Measurements from ENCODE around the gene SERPINB6. TPM values are rescaled to one million over a fixed set of nuclear protein-coding genes. Genes with fewer than 3 reads are reported as not detected.

Gene SERPINB6
- total and polyA plus RNA-seq, 9 of the 15 experiments (the other 6 are each of a cell fraction or from before 2014, with no cell fraction given) = 86.6 to 211 (median 143) TPM

DNA sequence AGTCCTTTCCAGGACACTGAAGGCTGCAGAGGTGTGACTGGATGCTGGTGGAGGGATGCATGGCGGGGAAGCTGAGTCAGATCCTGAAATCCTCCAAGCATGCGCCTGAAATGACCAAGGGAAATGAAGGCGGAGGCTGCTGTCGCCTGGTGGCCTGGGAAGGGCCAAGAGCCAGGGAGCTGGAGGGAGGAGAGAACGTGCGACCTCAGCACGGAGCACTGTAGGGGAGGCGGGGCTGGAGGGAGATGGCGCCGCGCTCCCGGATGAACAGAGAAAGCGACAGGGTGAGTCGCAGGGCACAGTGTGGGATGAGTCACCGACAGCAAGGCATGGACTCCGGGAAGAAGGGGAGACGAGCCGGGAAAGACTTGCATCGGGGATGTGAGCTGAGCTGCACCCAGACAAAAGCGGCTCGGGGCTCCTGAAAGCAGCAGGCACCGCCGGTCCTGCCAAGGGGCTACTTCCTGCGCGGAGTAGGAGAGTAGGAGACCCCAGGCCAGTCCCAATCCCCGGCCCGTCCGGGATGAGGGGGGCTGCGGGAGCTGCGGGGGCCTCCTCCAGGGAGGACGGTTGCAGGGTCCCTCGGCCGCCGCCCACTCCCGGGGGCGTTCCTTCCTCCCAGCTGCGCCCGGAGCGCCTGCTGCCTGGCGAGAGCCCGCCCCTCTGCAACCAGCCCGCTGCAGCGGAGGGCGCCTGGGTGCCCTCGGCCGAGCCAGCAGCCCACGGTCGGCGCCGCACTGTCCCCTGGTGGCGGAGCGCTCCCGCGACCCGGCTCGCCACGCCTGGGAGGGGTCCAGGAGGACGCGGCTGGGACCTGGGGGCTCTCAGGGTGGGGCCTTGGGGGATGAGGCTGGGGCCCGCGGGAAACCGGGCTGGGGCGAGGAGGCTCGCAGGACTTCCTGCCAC is 17.3 kb upstream of the SERPINB6 start (continued):
- TF ChIP-seq, protein P1, sequence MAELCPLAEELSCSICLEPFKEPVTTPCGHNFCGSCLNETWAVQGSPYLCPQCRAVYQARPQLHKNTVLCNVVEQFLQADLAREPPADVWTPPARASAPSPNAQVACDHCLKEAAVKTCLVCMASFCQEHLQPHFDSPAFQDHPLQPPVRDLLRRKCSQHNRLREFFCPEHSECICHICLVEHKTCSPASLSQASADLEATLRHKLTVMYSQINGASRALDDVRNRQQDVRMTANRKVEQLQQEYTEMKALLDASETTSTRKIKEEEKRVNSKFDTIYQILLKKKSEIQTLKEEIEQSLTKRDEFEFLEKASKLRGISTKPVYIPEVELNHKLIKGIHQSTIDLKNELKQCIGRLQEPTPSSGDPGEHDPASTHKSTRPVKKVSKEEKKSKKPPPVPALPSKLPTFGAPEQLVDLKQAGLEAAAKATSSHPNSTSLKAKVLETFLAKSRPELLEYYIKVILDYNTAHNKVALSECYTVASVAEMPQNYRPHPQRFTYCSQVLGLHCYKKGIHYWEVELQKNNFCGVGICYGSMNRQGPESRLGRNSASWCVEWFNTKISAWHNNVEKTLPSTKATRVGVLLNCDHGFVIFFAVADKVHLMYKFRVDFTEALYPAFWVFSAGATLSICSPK (IDR thresholded peaks at IDR 0.05; ENCODE audit: borderline replicate concordance) = no peak
- TF ChIP-seq ZNF408 (CRISPR knock-in tag; IDR thresholded peaks at IDR 0.05; ENCODE audit: low read depth) = no peak
- no peak for TF ChIP-seq ARNT (IDR thresholded peaks at IDR 0.05)
- TF ChIP-seq STAT5A (IDR thresholded peaks at IDR 0.05; ENCODE audit: borderline replicate concordance, low read length) = no peak
- no peak; the same call in 1 of the 2 replicates for TF ChIP-seq CBFA2T2 (conservative IDR thresholded peaks at IDR 0.05)
- TF ChIP-seq, protein P2, sequence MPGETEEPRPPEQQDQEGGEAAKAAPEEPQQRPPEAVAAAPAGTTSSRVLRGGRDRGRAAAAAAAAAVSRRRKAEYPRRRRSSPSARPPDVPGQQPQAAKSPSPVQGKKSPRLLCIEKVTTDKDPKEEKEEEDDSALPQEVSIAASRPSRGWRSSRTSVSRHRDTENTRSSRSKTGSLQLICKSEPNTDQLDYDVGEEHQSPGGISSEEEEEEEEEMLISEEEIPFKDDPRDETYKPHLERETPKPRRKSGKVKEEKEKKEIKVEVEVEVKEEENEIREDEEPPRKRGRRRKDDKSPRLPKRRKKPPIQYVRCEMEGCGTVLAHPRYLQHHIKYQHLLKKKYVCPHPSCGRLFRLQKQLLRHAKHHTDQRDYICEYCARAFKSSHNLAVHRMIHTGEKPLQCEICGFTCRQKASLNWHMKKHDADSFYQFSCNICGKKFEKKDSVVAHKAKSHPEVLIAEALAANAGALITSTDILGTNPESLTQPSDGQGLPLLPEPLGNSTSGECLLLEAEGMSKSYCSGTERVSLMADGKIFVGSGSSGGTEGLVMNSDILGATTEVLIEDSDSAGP (CRISPR knock-in tag; IDR thresholded peaks at IDR 0.05) = 0 out of 2 replicates have a peak, but pooled peaks have one; percentile 22
- TF ChIP-seq, protein P3, sequence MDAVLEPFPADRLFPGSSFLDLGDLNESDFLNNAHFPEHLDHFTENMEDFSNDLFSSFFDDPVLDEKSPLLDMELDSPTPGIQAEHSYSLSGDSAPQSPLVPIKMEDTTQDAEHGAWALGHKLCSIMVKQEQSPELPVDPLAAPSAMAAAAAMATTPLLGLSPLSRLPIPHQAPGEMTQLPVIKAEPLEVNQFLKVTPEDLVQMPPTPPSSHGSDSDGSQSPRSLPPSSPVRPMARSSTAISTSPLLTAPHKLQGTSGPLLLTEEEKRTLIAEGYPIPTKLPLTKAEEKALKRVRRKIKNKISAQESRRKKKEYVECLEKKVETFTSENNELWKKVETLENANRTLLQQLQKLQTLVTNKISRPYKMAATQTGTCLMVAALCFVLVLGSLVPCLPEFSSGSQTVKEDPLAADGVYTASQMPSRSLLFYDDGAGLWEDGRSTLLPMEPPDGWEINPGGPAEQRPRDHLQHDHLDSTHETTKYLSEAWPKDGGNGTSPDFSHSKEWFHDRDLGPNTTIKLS (IDR thresholded peaks at IDR 0.05; ENCODE audit: borderline replicate concordance, low read depth) = 0 out of 2 replicates have a peak, but pooled peaks have one; percentile 54
- peak; percentile 80 for TF ChIP-seq SAP30 (IDR thresholded peaks at IDR 0.05; ENCODE audit: borderline replicate concordance, insufficient read depth, low read depth, low read length, poor library complexity, severe bottlenecking)
- no peak for TF ChIP-seq ZNF57 (CRISPR knock-in tag; IDR thresholded peaks at IDR 0.05)
- TF ChIP-seq TEAD2 (tag; IDR thresholded peaks at IDR 0.05) = no peak
- peak; percentile 94 for TF ChIP-seq HNRNPK (IDR thresholded peaks at IDR 0.05; ENCODE audit: low read depth, low read length, poor library complexity, severe bottlenecking)
- TF ChIP-seq, protein P4, sequence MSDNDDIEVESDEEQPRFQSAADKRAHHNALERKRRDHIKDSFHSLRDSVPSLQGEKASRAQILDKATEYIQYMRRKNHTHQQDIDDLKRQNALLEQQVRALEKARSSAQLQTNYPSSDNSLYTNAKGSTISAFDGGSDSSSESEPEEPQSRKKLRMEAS (CRISPR knock-in tag; IDR thresholded peaks at IDR 0.05) = peak; percentile 73; the same call in 1 of the 2 replicates
- TF ChIP-seq, protein P5, sequence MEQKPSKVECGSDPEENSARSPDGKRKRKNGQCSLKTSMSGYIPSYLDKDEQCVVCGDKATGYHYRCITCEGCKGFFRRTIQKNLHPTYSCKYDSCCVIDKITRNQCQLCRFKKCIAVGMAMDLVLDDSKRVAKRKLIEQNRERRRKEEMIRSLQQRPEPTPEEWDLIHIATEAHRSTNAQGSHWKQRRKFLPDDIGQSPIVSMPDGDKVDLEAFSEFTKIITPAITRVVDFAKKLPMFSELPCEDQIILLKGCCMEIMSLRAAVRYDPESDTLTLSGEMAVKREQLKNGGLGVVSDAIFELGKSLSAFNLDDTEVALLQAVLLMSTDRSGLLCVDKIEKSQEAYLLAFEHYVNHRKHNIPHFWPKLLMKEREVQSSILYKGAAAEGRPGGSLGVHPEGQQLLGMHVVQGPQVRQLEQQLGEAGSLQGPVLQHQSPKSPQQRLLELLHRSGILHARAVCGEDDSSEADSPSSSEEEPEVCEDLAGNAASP (IDR thresholded peaks at IDR 0.05) = no peak
- TF ChIP-seq CREB1 (IDR thresholded peaks at IDR 0.05) = no peak; the same call in 1 of the 2 replicates
- peak; percentile 65 for TF ChIP-seq CREB1 (CRISPR knock-in tag; IDR thresholded peaks at IDR 0.05)
- TF ChIP-seq TOE1 (IDR thresholded peaks at IDR 0.05; ENCODE audit: borderline replicate concordance) = peak; percentile 20; the same call in 1 of the 2 replicates
- TF ChIP-seq TOE1 (CRISPR knock-in tag; IDR thresholded peaks at IDR 0.05; ENCODE audit: borderline replicate concordance, low read depth) = no peak
- no peak for TF ChIP-seq ARHGAP35 (IDR thresholded peaks at IDR 0.05; ENCODE audit: partially characterized antibody)
- TF ChIP-seq ZNF384 (IDR thresholded peaks at IDR 0.05; ENCODE audit: low read depth, low read length) = peak; percentile 57
- TF ChIP-seq ZNF507 (tag; conservative IDR thresholded peaks at IDR 0.05) = no peak
- no peak; the same call in 1 of the 2 replicates for TF ChIP-seq NR1H2 (CRISPR knock-in tag; IDR thresholded peaks at IDR 0.05)

All from K562 (cell line).